ENCODE data around the gene KIF5A. TPM values are rescaled to one million over a fixed set of nuclear protein-coding genes. Genes with fewer than 3 reads are reported as not detected.

Gene KIF5A
- total and polyA plus RNA-seq, 2 of the 13 experiments (the other 11 are each of a cell fraction or from before 2014, with no cell fraction given) = 1.6 to 11.9 TPM

- peak overlapping the region; percentile 59 to 93 (median 75) for H3K4me3 ChIP-seq (replicated peaks in 1 of 3; ENCODE audit: insufficient read depth in 1 of 3, low read depth in 2 of 3, low read length in 3 of 3)
- WGBS (ENCODE audit: low lambda C conversion rate) = 2% methylated on average over 16 of the region's 17 CpGs
- in situ Hi-C loops (cut with HindIII; ENCODE audit: extremely low pct_ligation_motif_present, low pct_unique_long_range_greater_than_20kb) = no loop called here
- no peak for FAIRE-seq
- H3K27ac ChIP-seq (ENCODE audit: extremely low read length, insufficient read depth, low read length) = peak overlapping the region; percentile 86
- POLR2A ChIA-PET = interaction anchor here (1.4 to 7.8 kb wide), 9 partner anchors 9 to 89 kb away, joined by 4 to 90 read pairs (median 24); partner anchors contain the start of genes ARHGEF25, DCTN2 and INHBE
- H2AFZ ChIP-seq (ENCODE audit: low read length) = no peak overlapping the region
- H3K9ac ChIP-seq (ENCODE audit: insufficient read depth, low read depth, low read length) = peak overlapping the region; percentile 92
- DNase-seq (ENCODE audit: low spot score) = peak; percentile 72
- no peaks in the 10 kb centered on the region for H3K9me3 ChIP-seq (ENCODE audit: low read length)
- peaks cover 14 to 33% of the 10 kb centered on the region in 2 experiments for H3K36me3 ChIP-seq (replicated peaks in 1 of 2; ENCODE audit: control insufficient read depth in 1 of 2, insufficient read depth in 2 of 2, low read length in 2 of 2)
- ATAC-seq = peak; percentile 48
- no peaks in the 10 kb centered on the region; a peak in 1 of 5 replicates for H3K27me3 ChIP-seq (ENCODE audit: control insufficient read depth in 1 of 2, insufficient read depth in 2 of 2, low read length in 2 of 2)
- CTCF ChIA-PET (ENCODE audit: low intra/inter-chr PET ratio, low total read pairs) = no interaction called here
- BruUV-seq (replicated peaks) = no TSS peak
- peaks cover 48% of the 10 kb centered on the region for H3K4me1 ChIP-seq (ENCODE audit: insufficient read depth, low read length)
- peaks cover 39% of the 10 kb centered on the region for H3K79me2 ChIP-seq (ENCODE audit: insufficient read depth, low read length)
- peaks cover 32% of the 10 kb centered on the region for H4K20me1 ChIP-seq (ENCODE audit: insufficient read depth, low read length)
- peak overlapping the region; percentile 93 for H3K4me2 ChIP-seq (ENCODE audit: low read depth, low read length)
- intact Hi-C loops (cut with micrococcal nuclease; ENCODE audit: unreplicated experiment) = loop anchor here (1.0 to 5.0 kb wide), 2 partner anchors 26 to 101 kb away; partner anchors contain the start of gene DCTN2
- TF ChIP-seq ZNF577 (CRISPR knock-in tag; IDR thresholded peaks at IDR 0.05; ENCODE audit: borderline replicate concordance, low read depth) = no peak
- no peak for TF ChIP-seq SOX5 (CRISPR knock-in tag; IDR thresholded peaks at IDR 0.05; ENCODE audit: borderline replicate concordance)
- TF ChIP-seq ATF3 (CRISPR knock-in tag; IDR thresholded peaks at IDR 0.05) = no peak
- TF ChIP-seq ZNF691 (CRISPR knock-in tag; IDR thresholded peaks at IDR 0.05; ENCODE audit: borderline replicate concordance, low read depth) = no peak
- peak; percentile 22 for TF ChIP-seq ASH2L (IDR thresholded peaks at IDR 0.05; ENCODE audit: insufficient read length, low read depth, low read length)
- TF ChIP-seq MAFF (IDR thresholded peaks at IDR 0.05; ENCODE audit: low read depth, low read length) = no peak
- TF ChIP-seq SKIL (CRISPR knock-in tag; IDR thresholded peaks at IDR 0.05; ENCODE audit: borderline replicate concordance) = no peak
- no peak for TF ChIP-seq GMEB1 (CRISPR knock-in tag; IDR thresholded peaks at IDR 0.05; ENCODE audit: borderline replicate concordance)
- TF ChIP-seq SMARCC2 (IDR thresholded peaks at IDR 0.05) = no peak
- TF ChIP-seq MAFK (conservative IDR thresholded peaks at IDR 0.05 in 1 of 2, IDR thresholded peaks at IDR 0.05 in 1 of 2; ENCODE audit: low read length in 2 of 2) = no peak
- TF ChIP-seq RNF2 (conservative IDR thresholded peaks at IDR 0.05; ENCODE audit: low read depth) = no peak
- TF ChIP-seq SNAPC5 (CRISPR knock-in tag; IDR thresholded peaks at IDR 0.05; ENCODE audit: borderline replicate concordance) = no peak
- TF ChIP-seq GLI4 (CRISPR knock-in tag; IDR thresholded peaks at IDR 0.05; ENCODE audit: borderline replicate concordance) = no peak
- no peak for TF ChIP-seq ZBTB42 (CRISPR knock-in tag; IDR thresholded peaks at IDR 0.05)
- TF ChIP-seq DZIP1 (CRISPR knock-in tag; IDR thresholded peaks at IDR 0.05) = no peak
- no peak for TF ChIP-seq GABPA (IDR thresholded peaks at IDR 0.05; ENCODE audit: low read depth, low read length)
- no peak for TF ChIP-seq GABPA (CRISPR knock-in tag; IDR thresholded peaks at IDR 0.05; ENCODE audit: low read depth)
Measured at GRCh38 chr12:57521525-57522010, 28.3 kb upstream of the KIF5A start.
